Endothelial cell of umbilical vein (primary cell): ENCODE measurements around the gene MORN3. TPM values are rescaled to one million over a fixed set of nuclear protein-coding genes. Genes with fewer than 3 reads are reported as not detected.

Experiments
- BruUV-seq: library from RNA; stranded (reverse); fragments of 400-500 nt; replicated peaks from 2 replicates; lab custom pipeline; 2021; lab: Mats Ljungman, UMichigan
- CTCF ChIA-PET: fragments of 300-600, 350-600 bp; sonication (Branson Sonifier 250); formaldehyde crosslinking; loops from one replicate; lab custom pipeline; 2021; ENCODE audit warnings: antibody characterized with exemption, inconsistent platforms; lab: Charles Lee
- POLR2A ChIA-PET: fragments of 300-600, 350-600 bp; sonication (Branson Sonifier 250); formaldehyde crosslinking; loops from one replicate; lab custom pipeline; 2021; ENCODE audit warnings: antibody characterized with exemption, inconsistent platforms; lab: Charles Lee
- DNase-seq: peaks from one replicate; pipeline ENCODE4 v3.0.0-alpha.2; 2011; ENCODE audit warnings: low read depth, low spot score
- FAIRE-seq: peaks from 2 replicates; lab custom pipeline; 2011; peaks lifted over from hg19 to GRCh38; lab: Jason Lieb, UNC
- H2AFZ ChIP-seq: 2 replicates; pipeline ENCODE4 v1.6.0; 2012; ENCODE audit warnings: low read depth, low read length, control low read depth, inconsistent platforms
- H3K27ac ChIP-seq: 2 replicates; pipeline ENCODE4 v1.5.1; 2011; ENCODE audit warnings: low read depth, mild to moderate bottlenecking, control low read depth, low read length, moderate library complexity; ENCODE audit not compliant: insufficient read depth
- H3K27me3 ChIP-seq, 2 experiments: 2 replicates each; pipeline versions ENCODE4 v1.6.0 to v1.6.1; 2011; ENCODE audit warnings: low read length in 2 of 2, mixed read lengths in 1 of 2; ENCODE audit not compliant: control insufficient read depth in 2 of 2, insufficient read depth in 2 of 2
- H3K36me3 ChIP-seq, 2 experiments: 2 replicates in 1 of 2; 3 replicates in 1 of 2; pipeline ENCODE4 v1.5.1; 2011; ENCODE audit warnings: low read length in 2 of 2, mild to moderate bottlenecking in 1 of 2, moderate library complexity in 1 of 2; ENCODE audit not compliant: control insufficient read depth in 2 of 2, insufficient read depth in 2 of 2; ENCODE audit errors: extremely low read depth in 1 of 2
- H3K4me1 ChIP-seq: 3 replicates; pipeline ENCODE4 v1.5.1; 2011; ENCODE audit warnings: mild to moderate bottlenecking, low read length; ENCODE audit not compliant: control insufficient read depth, insufficient read depth; ENCODE audit errors: extremely low read depth
- H3K4me2 ChIP-seq: 2 replicates; pipeline ENCODE4 v1.6.1; 2011; ENCODE audit warnings: low read length, control low read depth, mixed read lengths; ENCODE audit not compliant: insufficient read depth
- H3K4me3 ChIP-seq, 3 experiments: fragments of 200-600 bp in 1 of 3; sonication (generic), shearing (Covaris generic) in 1 of 3; replicated peaks in 1 of 3; 2 replicates each; pipeline ENCODE4 v1.5.1; 2011 to 2016; ENCODE audit warnings: control low read depth in 3 of 3, low read length in 3 of 3, mild to moderate bottlenecking in 2 of 3, inconsistent platforms in 1 of 3, low read depth in 1 of 3, moderate library complexity in 1 of 3; ENCODE audit not compliant: insufficient read depth in 1 of 3
- H3K79me2 ChIP-seq: 2 replicates; pipeline ENCODE4 v1.6.0; 2012; ENCODE audit warnings: low read length, inconsistent platforms; ENCODE audit not compliant: control insufficient read depth, insufficient read depth
- H3K9ac ChIP-seq: replicated peaks from 2 replicates; pipeline ENCODE3; 2011; ENCODE audit warnings: low read length, control low read depth; ENCODE audit not compliant: insufficient read depth; ENCODE audit errors: extremely low read depth
- H3K9me1 ChIP-seq: replicated peaks from 3 replicates; pipeline ENCODE4 v1.6.0; 2011; ENCODE audit warnings: mild to moderate bottlenecking, low read length; ENCODE audit not compliant: control insufficient read depth, insufficient read depth; ENCODE audit errors: extremely low read depth
- H3K9me3 ChIP-seq: replicated peaks from 2 replicates; pipeline ENCODE4 v1.5.1; 2012; ENCODE audit warnings: low read length, inconsistent platforms; ENCODE audit not compliant: control insufficient read depth, insufficient read depth
- H4K20me1 ChIP-seq: replicated peaks from 2 replicates; pipeline ENCODE3; 2011; ENCODE audit warnings: mild to moderate bottlenecking, low read length; ENCODE audit not compliant: control insufficient read depth, insufficient read depth; ENCODE audit errors: extremely low read depth
- EZH2 ChIP-seq: IDR thresholded peaks from 2 replicates; pipeline ENCODE4 v1.6.1; 2012; ENCODE audit warnings: borderline replicate concordance, low read depth, mild to moderate bottlenecking, moderate library complexity, low read length, inconsistent platforms; ENCODE audit not compliant: severe bottlenecking
- FOS ChIP-seq: IDR thresholded peaks from 2 replicates; pipeline ENCODE4 v1.6.1; 2011; ENCODE audit warnings: mild to moderate bottlenecking, low read length, moderate library complexity, borderline replicate concordance; ENCODE audit not compliant: insufficient read depth
- GATA2 ChIP-seq: IDR thresholded peaks from 2 replicates; pipeline ENCODE4 v1.7.0; 2011; ENCODE audit warnings: low read depth, mild to moderate bottlenecking, moderate library complexity, mixed read lengths, low read length; ENCODE audit not compliant: insufficient read length, insufficient read depth
- JUN ChIP-seq: IDR thresholded peaks from 2 replicates; pipeline ENCODE4 v1.6.1; 2011; ENCODE audit warnings: borderline replicate concordance, low read depth; ENCODE audit not compliant: insufficient read length, insufficient read depth
- MYC ChIP-seq: IDR thresholded peaks from one replicate; pipeline ENCODE4 v1.6.1; 2011; ENCODE audit warnings: mild to moderate bottlenecking, low read depth, low read length
- POLR2A ChIP-seq: IDR thresholded peaks from 2 replicates; pipeline ENCODE4 v1.6.1; 2012; ENCODE audit warnings: low read depth, mild to moderate bottlenecking, control low read depth, low read length
- POLR2AphosphoS5 ChIP-seq: IDR thresholded peaks from 2 replicates; pipeline ENCODE4 v1.6.1; 2012; ENCODE audit warnings: low read depth, mild to moderate bottlenecking, control low read depth, low read length, moderate library complexity; ENCODE audit not compliant: insufficient read depth
- dilution Hi-C: fragments of 300-500 bp; cut with MboI; formaldehyde crosslinking; loops from one replicate; pipeline ENCODE4 v1.15.0; 2019; ENCODE audit warnings: low sequenced_read_pairs; ENCODE audit not compliant: extremely low pct_ligation_motif_present
- intact Hi-C: fragments of 100-400 bp; cut with micrococcal nuclease; formaldehyde crosslinking; loops from one replicate; pipeline ENCODE4 v1.10.0; 2022
- polyA plus RNA-seq, 4 experiments: library from polyadenylated mRNA; depleted of rRNA in 3 of 4; stranded (reverse) in 3 of 4; unstranded in 1 of 4; fragments of >200 nt; gene quantifications; 2 replicates each; pipeline versions ENCODE4 v1.2.1 to v1.2.3, GENCODE V29; 2011 to 2012; ENCODE audit warnings: missing spikeins in 1 of 4
- total RNA-seq: library from RNA; stranded (reverse); gene quantifications from 2 replicates; pipeline ENCODE4 v1.2.3, GENCODE V29; 2021
- TF ChIP-seq, protein P1 (sequence below), 2 donors: IDR thresholded peaks; 1 replicate in 1 of 2; 2 replicates in 1 of 2; pipeline ENCODE4 v1.5.1; 2011; ENCODE audit warnings: low read length in 2 of 2, mild to moderate bottlenecking in 2 of 2, moderate library complexity in 2 of 2, control low read depth in 1 of 2, inconsistent platforms in 1 of 2, low read depth in 1 of 2; ENCODE audit not compliant: insufficient read depth in 1 of 2; ENCODE audit errors: extremely low read depth in 1 of 2
- TF ChIP-seq, protein P2 (sequence below): IDR thresholded peaks from 2 replicates; pipeline ENCODE4 v1.6.1; 2011; ENCODE audit not compliant: insufficient read depth, insufficient read length

MORN3 gene
- total and polyA plus RNA-seq, 2 donors (not counting 3 experiments of a cell fraction or from before 2014, with no cell fraction given) = 0.66 to 0.73 TPM

DNA sequence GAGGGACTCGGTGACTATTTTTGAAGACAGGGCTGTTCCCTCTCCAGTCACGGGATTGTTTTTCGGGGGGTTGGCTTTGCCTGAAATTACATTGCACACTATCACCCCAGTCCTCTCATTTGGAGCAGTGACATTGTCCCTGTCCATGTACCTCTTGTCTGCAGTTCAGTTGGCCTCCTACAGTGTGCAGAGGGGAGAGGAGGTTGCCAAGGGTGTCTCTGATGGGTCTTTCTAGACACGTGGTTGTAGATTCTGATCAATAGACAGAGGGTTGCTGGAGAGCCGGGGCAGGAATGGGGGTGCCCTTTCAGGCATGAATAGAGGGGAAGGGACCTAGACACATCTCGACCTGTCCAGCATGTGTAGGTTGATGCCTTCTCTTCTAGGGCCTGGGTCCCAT lies 44.3 kb upstream of the MORN3 start:
- Histone ChIP-seq H3K4me3 (peak overlapping the region in 1 of 3 experiments; percentile 91), H3K9me3 (no peaks in the 10 kb centered on the region), H3K9ac (no peak overlapping the region), H3K4me2 (peak overlapping the region; percentile 78), H3K9me1 (no peaks in the 10 kb centered on the region), H3K36me3 (no peaks in the 10 kb centered on the region), H3K27me3 (no peaks in the 10 kb centered on the region), H3K79me2 (peaks cover 12% of the 10 kb centered on the region), H3K27ac (no peak overlapping the region), H2AFZ (no peak overlapping the region), H4K20me1 (no peaks in the 10 kb centered on the region), H3K4me1 (peaks cover 18% of the 10 kb centered on the region)
- dilution Hi-C loops = no loop called here
- no peak for DNase-seq
- FAIRE-seq = no peak
- CTCF ChIA-PET = interaction anchor here (1.2 to 4.2 kb wide), 3 partner anchors 9 to 81 kb away, joined by 3 to 47 read pairs (median 5); partner anchors contain the start of gene RHOF
- POLR2A ChIA-PET = no interaction called here
- TSS peak; percentile 30 for BruUV-seq
- intact Hi-C loops = loop anchor here (2.0 kb wide), 1 partner anchor 27 kb away; no protein-coding TSS in a partner anchor
- TF ChIP-seq GATA2 (no peak), JUN (no peak), POLR2AphosphoS5 (no peak), POLR2A (no peak), EZH2 (no peak), MYC (no peak), FOS (no peak)
- TF ChIP-seq, protein P1, sequence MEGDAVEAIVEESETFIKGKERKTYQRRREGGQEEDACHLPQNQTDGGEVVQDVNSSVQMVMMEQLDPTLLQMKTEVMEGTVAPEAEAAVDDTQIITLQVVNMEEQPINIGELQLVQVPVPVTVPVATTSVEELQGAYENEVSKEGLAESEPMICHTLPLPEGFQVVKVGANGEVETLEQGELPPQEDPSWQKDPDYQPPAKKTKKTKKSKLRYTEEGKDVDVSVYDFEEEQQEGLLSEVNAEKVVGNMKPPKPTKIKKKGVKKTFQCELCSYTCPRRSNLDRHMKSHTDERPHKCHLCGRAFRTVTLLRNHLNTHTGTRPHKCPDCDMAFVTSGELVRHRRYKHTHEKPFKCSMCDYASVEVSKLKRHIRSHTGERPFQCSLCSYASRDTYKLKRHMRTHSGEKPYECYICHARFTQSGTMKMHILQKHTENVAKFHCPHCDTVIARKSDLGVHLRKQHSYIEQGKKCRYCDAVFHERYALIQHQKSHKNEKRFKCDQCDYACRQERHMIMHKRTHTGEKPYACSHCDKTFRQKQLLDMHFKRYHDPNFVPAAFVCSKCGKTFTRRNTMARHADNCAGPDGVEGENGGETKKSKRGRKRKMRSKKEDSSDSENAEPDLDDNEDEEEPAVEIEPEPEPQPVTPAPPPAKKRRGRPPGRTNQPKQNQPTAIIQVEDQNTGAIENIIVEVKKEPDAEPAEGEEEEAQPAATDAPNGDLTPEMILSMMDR (IDR thresholded peaks at IDR 0.05; ENCODE audit: extremely low read depth in 1 of 2, insufficient read depth in 1 of 2, low read depth in 1 of 2, low read length in 2 of 2) = no peak
- TF ChIP-seq, protein P2, sequence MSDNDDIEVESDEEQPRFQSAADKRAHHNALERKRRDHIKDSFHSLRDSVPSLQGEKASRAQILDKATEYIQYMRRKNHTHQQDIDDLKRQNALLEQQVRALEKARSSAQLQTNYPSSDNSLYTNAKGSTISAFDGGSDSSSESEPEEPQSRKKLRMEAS = no peak
